Lung (tissue), 12 donors: ENCODE results near the gene TNFRSF12A. TPM values are rescaled to one million over a fixed set of nuclear protein-coding genes. Genes with fewer than 3 reads are reported as not detected.

Source experiments
- ATAC-seq: fragments of 200-7000 bp; cut with Tn5 transposase; one replicate; pipeline ENCODE4 v1.9.1; 2020; ENCODE audit warnings: moderate number of reproducible peaks; ENCODE audit not compliant: insufficient read depth, low FRiP score
- DNase-seq, 3 donors: peaks; one replicate each; pipeline ENCODE4 v3.0.0-alpha.2; 2013 to 2017
- H3K27ac ChIP-seq, 2 donors: one replicate each; pipeline ENCODE4 v1.5.1; 2013; ENCODE audit warnings: mild to moderate bottlenecking in 2 of 2, moderate library complexity in 2 of 2, control low read depth in 1 of 2, inconsistent platforms in 1 of 2, low read depth in 1 of 2, low read length in 1 of 2
- H3K27me3 ChIP-seq, 3 donors: one replicate each; pipeline ENCODE4 v1.5.1; 2013; ENCODE audit warnings: low read length in 2 of 3; ENCODE audit not compliant: control insufficient read depth in 3 of 3, insufficient read depth in 3 of 3
- H3K36me3 ChIP-seq, 4 donors: one replicate each; pipeline ENCODE4 v1.5.1; 2013; ENCODE audit warnings: low read length in 4 of 4, mild to moderate bottlenecking in 1 of 4, moderate library complexity in 1 of 4; ENCODE audit not compliant: control insufficient read depth in 4 of 4, insufficient read depth in 4 of 4
- H3K4me1 ChIP-seq, 5 donors: one replicate each; pipeline ENCODE4 v1.5.1; 2013; ENCODE audit warnings: low read length in 5 of 5, mild to moderate bottlenecking in 2 of 5, moderate library complexity in 1 of 5; ENCODE audit not compliant: control insufficient read depth in 5 of 5, insufficient read depth in 5 of 5
- H3K4me3 ChIP-seq: one replicate; pipeline ENCODE4 v1.5.1; 2013; ENCODE audit warnings: mild to moderate bottlenecking, control low read depth, moderate library complexity
- H3K9ac ChIP-seq, 2 donors: one replicate each; pipeline ENCODE4 v1.5.1; 2013; ENCODE audit warnings: low read length in 2 of 2, control low read depth in 1 of 2; ENCODE audit not compliant: insufficient read depth in 1 of 2
- H3K9me3 ChIP-seq, 4 donors: one replicate each; pipeline ENCODE4 v1.5.1; 2013; ENCODE audit warnings: low read length in 3 of 4, mild to moderate bottlenecking in 1 of 4, moderate library complexity in 1 of 4; ENCODE audit not compliant: control insufficient read depth in 4 of 4, insufficient read depth in 3 of 4
- CTCF ChIP-seq: IDR thresholded peaks from 2 replicates; pipeline ENCODE4 v1.5.1; 2012; ENCODE audit warnings: mild to moderate bottlenecking; ENCODE audit errors: control extremely low read depth, extremely low read depth
- WGBS, 2 donors: extraction: QIAGEN DNeasy Blood & Tissue Kit; methylation state at CpG; one replicate each; pipeline ENCODE4 v1.1.7; 2013; 5-methylcytosine and 5-hydroxymethylcytosine counted together
- polyA plus RNA-seq, 2 donors: library from polyadenylated mRNA; stranded (reverse); fragments of 200-250 nt; gene quantifications; one replicate each; pipeline ENCODE4 v1.2.1, GENCODE V29; 2013
- total RNA-seq, 2 donors: library from RNA; depleted of rRNA in 1 of 2; stranded (reverse); fragments of >200 nt in 1 of 2; gene quantifications; one replicate each; pipeline ENCODE4 v1.2.1, GENCODE V29; 2014 to 2021
- donor health status: control.
- donor health status: control.
- donor health status: Bipolar disorder and iron deficiency.
- donor health status: healthy.
- donor health status: DM: yes; HTN: yes; CAD: no.

Gene TNFRSF12A
- total and polyA plus RNA-seq, 4 donors = 19.1 to 192 (median 119) TPM

GRCh38 chr16:3038896-3039295 lies 18.7 kb downstream of the TNFRSF12A start:
- H3K9ac ChIP-seq = no peak overlapping the region
- ATAC-seq (no peak), DNase-seq (no peak)
- peaks cover 0 to 56% (median 51%) of the 10 kb centered on the region in 3 donors for H3K27me3 ChIP-seq
- 85 to 86% methylated on average over 5 of the region's 5 CpGs for WGBS, 2 donors
- H3K36me3 ChIP-seq = no peaks in the 10 kb centered on the region
- no peak overlapping the region for H3K4me3 ChIP-seq
- no peaks in the 10 kb centered on the region for H3K9me3 ChIP-seq
- TF ChIP-seq CTCF = no peak
- H3K4me1 ChIP-seq = peaks cover 0 to 4% (median 0%) of the 10 kb centered on the region in 5 donors
- no peak overlapping the region for H3K27ac ChIP-seq

GRCh38 chr16:3042376-3042775 lies 22.2 kb downstream of the TNFRSF12A start:
- DNase-seq = no peak
- no peak for TF ChIP-seq CTCF
- no peak for ATAC-seq
- H3K4me1 ChIP-seq = peaks cover 0 to 6% (median 3%) of the 10 kb centered on the region in 5 donors
- H3K27ac ChIP-seq = no peak overlapping the region
- H3K9me3 ChIP-seq = no peaks in the 10 kb centered on the region
- no peak overlapping the region for H3K4me3 ChIP-seq
- H3K27me3 ChIP-seq = peaks cover 0 to 60% (median 52%) of the 10 kb centered on the region in 3 donors
- 67 to 82% methylated on average over 3 of the region's 3 CpGs for WGBS, 2 donors
- H3K36me3 ChIP-seq = no peaks in the 10 kb centered on the region
- no peak overlapping the region for H3K9ac ChIP-seq

- Histone ChIP-seq H3K9me3 (no peaks in the 10 kb centered on the region), H3K4me3 (no peak overlapping the region), H3K4me1 (peaks cover 0 to 6% (median 3%) of the 10 kb centered on the region in 5 donors), H3K36me3 (no peaks in the 10 kb centered on the region), H3K27me3 (peaks cover 0 to 58% (median 49%) of the 10 kb centered on the region in 3 donors), H3K27ac (no peak overlapping the region), H3K9ac (no peak overlapping the region)
- ATAC-seq (no peak), DNase-seq (no peak)
- 90 to 96% methylated on average over 6 of the region's 6 CpGs for WGBS, 2 donors
- no peak for TF ChIP-seq CTCF
Observed at GRCh38 chr16:3044708-3045107, 24.5 kb downstream of the TNFRSF12A start.
